Osteoblast (primary cell): ENCODE results near the gene FADS6. TPM values are rescaled to one million over a fixed set of nuclear protein-coding genes. Genes with fewer than 3 reads are reported as not detected.

Experiments
- DNase-seq: peaks from one replicate; pipeline ENCODE4 v3.0.0; 2011; ENCODE audit warnings: low spot score, mixed read lengths; ENCODE audit not compliant: insufficient read length; ENCODE audit errors: missing footprints
- H2AFZ ChIP-seq: 2 replicates; pipeline ENCODE4 v1.6.0; 2011; ENCODE audit warnings: mild to moderate bottlenecking, low read length
- H3K27ac ChIP-seq: 2 replicates; pipeline ENCODE4 v1.5.1; 2011; ENCODE audit warnings: mild to moderate bottlenecking, low read depth, low read length, moderate library complexity
- H3K27me3 ChIP-seq: 2 replicates; pipeline ENCODE4 v1.6.0; 2012; ENCODE audit warnings: mild to moderate bottlenecking, control low read depth, inconsistent platforms, low read length, moderate library complexity; ENCODE audit not compliant: insufficient read depth
- H3K36me3 ChIP-seq: 2 replicates; pipeline ENCODE4 v1.5.1; 2011; ENCODE audit warnings: mild to moderate bottlenecking, low read length, control low read depth, moderate library complexity; ENCODE audit not compliant: insufficient read depth
- H3K4me1 ChIP-seq: 2 replicates; pipeline ENCODE4 v1.5.1; 2011; ENCODE audit warnings: mild to moderate bottlenecking, low read length, control low read depth, moderate library complexity; ENCODE audit not compliant: insufficient read depth
- H3K4me2 ChIP-seq: 2 replicates; pipeline ENCODE4 v1.6.0; 2011; ENCODE audit warnings: mild to moderate bottlenecking, low read length; ENCODE audit not compliant: insufficient read depth
- H3K4me3 ChIP-seq: fragments of 200-600 bp; sonication (generic); 3 replicates; pipeline ENCODE4 v1.5.1; 2012; ENCODE audit warnings: mild to moderate bottlenecking, low read length, inconsistent platforms; ENCODE audit not compliant: insufficient read depth
- H3K79me2 ChIP-seq: 2 replicates; pipeline ENCODE4 v1.6.0; 2012; ENCODE audit warnings: mild to moderate bottlenecking, low read length, control low read depth, inconsistent platforms; ENCODE audit not compliant: insufficient read depth
- H3K9me3 ChIP-seq: 2 replicates; pipeline ENCODE4 v1.5.1; 2011; ENCODE audit warnings: low read depth, low read length, control low read depth
- H4K20me1 ChIP-seq: 2 replicates; pipeline ENCODE4 v1.6.0; 2012; ENCODE audit warnings: mild to moderate bottlenecking, low read length, control low read depth; ENCODE audit not compliant: insufficient read depth
- total RNA-seq: library from RNA; depleted of rRNA; stranded (reverse); fragments of >200 nt; gene quantifications from 2 replicates; pipeline ENCODE4 v1.2.3, GENCODE V29; 2012
- TF ChIP-seq, protein P1 (sequence below): IDR thresholded peaks from 2 replicates; pipeline ENCODE4 v1.5.1; 2011; ENCODE audit warnings: mild to moderate bottlenecking, low read depth, low read length, moderate library complexity; ENCODE audit errors: extremely low read depth

Gene FADS6
- total RNA-seq, 1 donor, result not detected

DNA sequence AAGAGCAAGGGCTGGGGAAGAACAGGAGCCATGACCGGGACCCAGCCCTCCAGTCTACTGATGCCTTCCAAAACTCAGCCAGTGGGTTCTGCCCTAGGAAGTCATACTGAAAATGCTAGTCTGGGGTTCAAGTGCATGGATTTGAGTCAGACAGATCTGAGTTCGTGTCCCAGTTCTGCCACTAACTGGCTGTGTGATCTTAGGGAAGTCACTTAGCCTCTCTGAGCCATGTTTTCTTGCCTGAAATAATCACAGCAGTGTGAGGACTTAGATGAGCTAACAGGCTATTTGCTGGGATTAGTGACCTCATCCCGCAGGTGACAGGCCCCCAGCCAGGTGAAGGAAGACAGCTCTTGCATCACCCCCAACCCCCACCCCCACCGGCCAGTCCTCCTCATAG lies 38.1 kb downstream of the FADS6 start:
- no peaks in the 10 kb centered on the region for H3K79me2 ChIP-seq
- no peak overlapping the region for H2AFZ ChIP-seq
- peaks cover 74% of the 10 kb centered on the region for H3K27me3 ChIP-seq
- no peaks in the 10 kb centered on the region for H3K9me3 ChIP-seq
- H3K4me2 ChIP-seq, result no peak overlapping the region
- no peaks in the 10 kb centered on the region for H4K20me1 ChIP-seq
- no peaks in the 10 kb centered on the region for H3K36me3 ChIP-seq
- no peaks in the 10 kb centered on the region for H3K4me1 ChIP-seq
- H3K27ac ChIP-seq, result no peak overlapping the region
- no peak for DNase-seq
- H3K4me3 ChIP-seq, result no peak overlapping the region
- TF ChIP-seq, protein P1, sequence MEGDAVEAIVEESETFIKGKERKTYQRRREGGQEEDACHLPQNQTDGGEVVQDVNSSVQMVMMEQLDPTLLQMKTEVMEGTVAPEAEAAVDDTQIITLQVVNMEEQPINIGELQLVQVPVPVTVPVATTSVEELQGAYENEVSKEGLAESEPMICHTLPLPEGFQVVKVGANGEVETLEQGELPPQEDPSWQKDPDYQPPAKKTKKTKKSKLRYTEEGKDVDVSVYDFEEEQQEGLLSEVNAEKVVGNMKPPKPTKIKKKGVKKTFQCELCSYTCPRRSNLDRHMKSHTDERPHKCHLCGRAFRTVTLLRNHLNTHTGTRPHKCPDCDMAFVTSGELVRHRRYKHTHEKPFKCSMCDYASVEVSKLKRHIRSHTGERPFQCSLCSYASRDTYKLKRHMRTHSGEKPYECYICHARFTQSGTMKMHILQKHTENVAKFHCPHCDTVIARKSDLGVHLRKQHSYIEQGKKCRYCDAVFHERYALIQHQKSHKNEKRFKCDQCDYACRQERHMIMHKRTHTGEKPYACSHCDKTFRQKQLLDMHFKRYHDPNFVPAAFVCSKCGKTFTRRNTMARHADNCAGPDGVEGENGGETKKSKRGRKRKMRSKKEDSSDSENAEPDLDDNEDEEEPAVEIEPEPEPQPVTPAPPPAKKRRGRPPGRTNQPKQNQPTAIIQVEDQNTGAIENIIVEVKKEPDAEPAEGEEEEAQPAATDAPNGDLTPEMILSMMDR, result no peak

DNA sequence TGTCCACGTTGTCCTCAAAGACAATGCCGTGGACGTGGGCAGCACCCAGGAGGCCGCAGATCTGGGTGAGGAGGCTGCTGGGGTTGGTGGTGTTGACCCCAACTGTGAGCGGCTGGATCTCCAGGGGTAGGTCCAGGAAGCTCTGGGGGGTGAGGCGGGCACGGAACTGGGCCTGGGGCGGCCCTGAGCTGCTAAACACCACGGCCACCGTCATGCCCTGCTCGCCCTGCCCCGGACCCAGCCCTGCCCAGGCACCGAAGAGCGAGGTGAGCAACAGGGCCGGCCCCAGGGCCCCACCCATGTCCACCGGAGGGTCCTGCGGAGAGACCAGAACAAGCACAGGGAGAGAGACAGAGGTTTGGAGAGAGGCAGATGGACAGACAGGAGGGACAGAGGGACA lies 38.6 kb downstream of the FADS6 start:
- H3K4me3 ChIP-seq, result no peak overlapping the region
- TF ChIP-seq, protein P1, result no peak
- peaks cover 69% of the 10 kb centered on the region for H3K27me3 ChIP-seq
- no peak overlapping the region for H2AFZ ChIP-seq
- no peaks in the 10 kb centered on the region for H3K4me1 ChIP-seq
- H4K20me1 ChIP-seq, result no peaks in the 10 kb centered on the region
- no peaks in the 10 kb centered on the region for H3K79me2 ChIP-seq
- no peaks in the 10 kb centered on the region for H3K36me3 ChIP-seq
- H3K27ac ChIP-seq, result no peak overlapping the region
- H3K4me2 ChIP-seq, result no peak overlapping the region
- no peaks in the 10 kb centered on the region for H3K9me3 ChIP-seq
- no peak for DNase-seq

DNA sequence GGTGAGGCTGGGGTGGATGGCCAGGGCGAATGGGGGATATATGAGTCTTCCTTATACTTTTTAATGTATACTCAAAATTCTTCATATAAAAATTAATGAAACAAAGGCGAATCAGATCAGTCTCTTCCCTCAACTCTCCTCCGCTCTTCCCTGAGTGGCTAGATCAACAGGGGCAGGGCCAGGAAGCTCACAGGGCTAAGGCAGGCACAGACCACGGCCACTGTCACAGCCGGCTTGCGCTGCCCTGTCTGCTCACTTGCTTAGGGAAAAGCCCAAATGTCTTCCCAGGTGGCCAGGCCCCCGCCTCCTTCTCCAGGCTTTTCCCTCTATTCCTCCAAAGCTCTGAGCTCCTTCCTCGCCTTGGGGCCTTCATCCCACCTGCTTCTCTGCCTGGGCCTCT lies 39.8 kb downstream of the FADS6 start:
- Histone ChIP-seq H3K4me2 (no peak overlapping the region), H3K27me3 (peaks cover 61% of the 10 kb centered on the region), H3K4me3 (no peak overlapping the region), H4K20me1 (no peaks in the 10 kb centered on the region), H3K79me2 (no peaks in the 10 kb centered on the region), H3K27ac (no peak overlapping the region), H3K36me3 (no peaks in the 10 kb centered on the region), H3K4me1 (no peaks in the 10 kb centered on the region), H3K9me3 (no peaks in the 10 kb centered on the region), H2AFZ (no peak overlapping the region)
- DNase-seq, result no peak
- TF ChIP-seq, protein P1, result no peak

DNA sequence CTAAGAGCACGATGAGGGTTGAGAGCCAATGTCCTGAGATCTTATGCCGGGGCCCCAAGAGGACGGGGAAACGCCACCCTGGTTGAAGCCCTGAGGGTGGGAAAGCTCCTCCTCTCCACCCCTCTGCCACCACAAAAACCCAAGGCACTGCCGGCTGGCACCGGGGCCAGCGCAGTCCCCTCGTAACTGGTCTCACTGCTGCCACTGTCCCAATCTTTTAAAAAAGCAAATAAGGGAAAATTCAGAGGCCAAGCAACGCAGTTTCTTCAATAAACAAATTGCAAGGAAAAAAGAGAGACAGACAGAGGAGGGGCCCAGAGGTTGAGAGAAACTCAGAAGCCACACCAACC lies 40.4 kb downstream of the FADS6 start:
- DNase-seq, result no peak
- no peaks in the 10 kb centered on the region for H3K9me3 ChIP-seq
- H4K20me1 ChIP-seq, result no peaks in the 10 kb centered on the region
- H3K27me3 ChIP-seq, result peaks cover 58% of the 10 kb centered on the region
- H3K4me3 ChIP-seq, result no peak overlapping the region
- no peak overlapping the region for H2AFZ ChIP-seq
- no peaks in the 10 kb centered on the region for H3K79me2 ChIP-seq
- H3K36me3 ChIP-seq, result no peaks in the 10 kb centered on the region
- TF ChIP-seq, protein P1, result no peak
- no peak overlapping the region for H3K4me2 ChIP-seq
- no peaks in the 10 kb centered on the region for H3K4me1 ChIP-seq
- H3K27ac ChIP-seq, result no peak overlapping the region
